CD4-positive, CD25-positive, alpha-beta regulatory T cell (primary cell): ENCODE data around the gene FBXO24. TPM values are rescaled to one million over a fixed set of nuclear protein-coding genes. Genes with fewer than 3 reads are reported as not detected.
"Not testable (repeated sequence)": the region's sequence is repeated elsewhere in the genome, so short reads cannot be mapped to it uniquely, and the experiment has no call there.

ENCODE experiments used
- ATAC-seq, 2 donors: fragments of 150-1000 bp; cut with Tn5 transposase; one replicate each; pipeline ENCODE4 v1.10.0; 2021; ENCODE audit warnings: low read depth in 2 of 2, moderate number of reproducible peaks in 2 of 2, moderate library complexity in 1 of 2
- DNase-seq, 3 donors: peaks; one replicate each; pipeline versions ENCODE4 v3.0.0 to v3.0.0-alpha.2; 2012 to 2022; ENCODE audit warnings: mixed read lengths in 1 of 3
- H3K27ac ChIP-seq: one replicate; pipeline ENCODE4 v1.7.0; 2013; ENCODE audit warnings: mild to moderate bottlenecking, low read length; ENCODE audit not compliant: insufficient read depth, poor library complexity, severe bottlenecking
- H3K27me3 ChIP-seq: one replicate; pipeline ENCODE4 v1.7.0; 2013; ENCODE audit warnings: low read length; ENCODE audit not compliant: control insufficient read depth, insufficient read depth
- H3K36me3 ChIP-seq: one replicate; pipeline ENCODE4 v1.7.0; 2013; ENCODE audit warnings: mild to moderate bottlenecking, low read length, moderate library complexity; ENCODE audit not compliant: control insufficient read depth, insufficient read depth
- H3K4me1 ChIP-seq: 2 replicates; pipeline ENCODE4 v1.7.0; 2013; ENCODE audit warnings: mild to moderate bottlenecking, low read length; ENCODE audit not compliant: insufficient read depth, control insufficient read depth, poor library complexity, severe bottlenecking
- H3K4me3 ChIP-seq: one replicate; pipeline ENCODE4 v1.7.0; 2013; ENCODE audit warnings: low read depth, mild to moderate bottlenecking, low read length, moderate library complexity
- H3K9me3 ChIP-seq, 2 experiments: 1 replicate in 1 of 2; 2 replicates in 1 of 2; pipeline ENCODE4 v1.7.0; 2013; ENCODE audit warnings: low read length in 2 of 2, mild to moderate bottlenecking in 1 of 2, moderate library complexity in 1 of 2; ENCODE audit not compliant: control insufficient read depth in 2 of 2
- H3K27ac Mint-ChIP-seq, 3 donors: one replicate each; pipeline ENCODE4 v1.8.0; 2020 to 2022; ENCODE audit warnings: mild to moderate bottlenecking in 3 of 3, mixed read lengths in 3 of 3, moderate library complexity in 2 of 3
- H3K27me3 Mint-ChIP-seq: one replicate; pipeline ENCODE4 v1.8.0; 2022; ENCODE audit warnings: mild to moderate bottlenecking, mixed read lengths
- H3K36me3 Mint-ChIP-seq: one replicate; pipeline ENCODE4 v1.8.0; 2020; ENCODE audit warnings: mixed read lengths
- H3K4me1 Mint-ChIP-seq, 4 donors: one replicate each; pipeline ENCODE4 v1.8.0; 2020 to 2022; ENCODE audit warnings: mixed read lengths in 4 of 4, mild to moderate bottlenecking in 1 of 4
- H3K4me3 Mint-ChIP-seq, 4 donors: one replicate each; pipeline ENCODE4 v1.8.0; 2020 to 2022; ENCODE audit warnings: mild to moderate bottlenecking in 4 of 4, mixed read lengths in 4 of 4, moderate library complexity in 3 of 4
- H3K9me3 Mint-ChIP-seq, 7 donors: one replicate each; pipeline ENCODE4 v1.8.0; 2020 to 2022; ENCODE audit warnings: mixed read lengths in 7 of 7, mild to moderate bottlenecking in 3 of 7, moderate library complexity in 2 of 7
- polyA plus RNA-seq, 4 donors: library from polyadenylated mRNA; unstranded; fragments of 300-500 nt; fragmentation: Illumina TruSeq; gene quantifications; one replicate each; pipeline ENCODE4 v1.2.3, GENCODE V29; 2021
- total RNA-seq: library from RNA; stranded (reverse); gene quantifications from one replicate; pipeline ENCODE4 v1.2.3, GENCODE V29; 2022

Gene FBXO24
- total and polyA plus RNA-seq, 5 donors from 2014 or later, result 0.21 to 0.26 (median 0.22) TPM; not detected in 2

DNA sequence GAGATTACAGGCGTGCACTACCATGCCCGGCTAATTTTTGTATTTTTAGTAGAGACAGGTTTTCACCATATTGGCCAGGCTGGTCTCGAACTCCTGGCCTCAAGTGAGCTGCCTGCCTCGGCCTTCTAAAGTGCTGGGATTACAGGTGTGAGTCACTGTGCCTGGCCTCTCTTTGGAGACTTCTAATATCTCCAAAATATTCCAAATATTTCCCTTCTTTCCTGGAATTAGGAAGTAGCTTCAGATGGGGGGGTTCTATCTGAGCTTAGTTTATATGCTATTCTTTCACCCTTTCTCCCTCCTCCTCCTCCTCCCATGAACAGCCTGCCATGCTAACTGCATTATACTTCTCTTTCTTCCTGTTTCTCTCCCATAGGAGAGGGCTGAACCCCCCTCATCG lies 37.7 kb upstream of the FBXO24 start:
- H3K9me3 ChIP-seq, H3K4me3 ChIP-seq, H3K9me3 Mint-ChIP-seq, ATAC-seq, H3K27me3 ChIP-seq, H3K27me3 Mint-ChIP-seq, DNase-seq: not testable (repeated sequence)
- Mint-ChIP-seq H3K4me1 (peaks cover 28 to 78% (median 65%) of the 10 kb centered on the region in 4 donors), H3K4me3 (peak overlapping the region; percentile 41 to 78 (median 70)), H3K36me3 (peaks cover 29% of the 10 kb centered on the region), H3K27ac (peak overlapping the region; percentile 87 to 99 (median 92))
- Histone ChIP-seq H3K36me3 (peaks cover 20% of the 10 kb centered on the region), H3K4me1 (peaks cover 72% of the 10 kb centered on the region), H3K27ac (peak overlapping the region; percentile 84)

DNA sequence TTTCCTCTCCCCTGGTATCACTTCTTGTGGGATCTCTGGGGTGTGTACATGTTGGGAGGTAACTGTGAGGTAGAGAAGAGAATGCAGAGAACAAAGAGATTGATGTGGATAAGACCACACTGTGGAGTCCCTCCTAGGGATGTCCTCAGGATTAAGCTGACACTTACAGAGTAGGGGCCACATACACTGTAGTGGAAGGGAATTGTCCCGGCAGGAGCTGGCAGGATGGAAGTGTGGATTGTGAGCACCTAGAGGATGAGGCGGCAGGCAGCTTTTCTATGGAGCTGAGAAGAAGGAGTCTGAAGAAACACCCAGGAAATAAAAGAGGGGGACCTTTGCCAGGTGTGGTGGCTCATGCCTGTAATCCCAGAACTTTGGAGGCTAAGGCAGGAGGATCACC lies 33.6 kb upstream of the FBXO24 start:
- Mint-ChIP-seq H3K27me3 (no peaks in the 10 kb centered on the region), H3K4me3 (no peak overlapping the region), H3K27ac (peak overlapping the region; percentile 20 to 88 (median 67)), H3K36me3 (peaks cover 44% of the 10 kb centered on the region), H3K9me3 (peaks cover 0 to 1% (median 0%) of the 10 kb centered on the region in 7 donors), H3K4me1 (peaks cover 3 to 39% (median 26%) of the 10 kb centered on the region in 4 donors)
- DNase-seq (no peak), ATAC-seq (no peak)
- Histone ChIP-seq H3K27me3 (no peaks in the 10 kb centered on the region), H3K36me3 (peaks cover 52% of the 10 kb centered on the region), H3K27ac (peak overlapping the region; percentile 5), H3K9me3 (no peaks in the 10 kb centered on the region), H3K4me1 (peaks cover 32% of the 10 kb centered on the region), H3K4me3 (no peak overlapping the region)

DNA sequence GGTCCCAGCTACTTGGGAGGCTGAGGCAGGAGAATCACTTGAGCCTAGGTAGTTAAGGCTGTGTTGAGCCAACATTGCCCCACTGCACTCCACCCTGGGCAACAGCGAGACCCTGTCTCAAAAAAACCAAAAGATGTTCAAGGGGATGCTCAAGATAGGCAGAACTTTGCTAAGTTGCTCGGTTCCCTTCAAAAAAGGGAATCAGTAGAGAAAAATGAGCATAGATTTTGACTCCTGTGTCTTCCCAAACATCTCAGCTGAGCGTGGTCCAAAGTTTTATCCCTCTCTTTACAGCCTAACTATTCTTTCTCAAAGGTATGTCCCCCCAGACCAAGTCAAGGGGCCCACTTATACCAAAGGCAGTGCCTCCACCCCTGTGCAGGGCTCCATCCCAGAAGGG lies 33.1 kb upstream of the FBXO24 start:
- Histone ChIP-seq H3K36me3 (peaks cover 52% of the 10 kb centered on the region), H3K4me1 (peaks cover 27% of the 10 kb centered on the region), H3K9me3 (no peaks in the 10 kb centered on the region), H3K4me3 (no peak overlapping the region), H3K27me3 (no peaks in the 10 kb centered on the region), H3K27ac (no peak overlapping the region)
- H3K27me3 Mint-ChIP-seq, result no peaks in the 10 kb centered on the region
- H3K4me1 Mint-ChIP-seq, result peaks cover 0 to 34% (median 22%) of the 10 kb centered on the region in 4 donors
- peaks cover 0 to 1% (median 0%) of the 10 kb centered on the region in 7 donors for H3K9me3 Mint-ChIP-seq
- no peak overlapping the region for H3K4me3 Mint-ChIP-seq
- H3K36me3 Mint-ChIP-seq, result peaks cover 39% of the 10 kb centered on the region
- peak overlapping the region in 1 of 3 donors; percentile 67 for H3K27ac Mint-ChIP-seq
- ATAC-seq, result no peak
- DNase-seq, result no peak

DNA sequence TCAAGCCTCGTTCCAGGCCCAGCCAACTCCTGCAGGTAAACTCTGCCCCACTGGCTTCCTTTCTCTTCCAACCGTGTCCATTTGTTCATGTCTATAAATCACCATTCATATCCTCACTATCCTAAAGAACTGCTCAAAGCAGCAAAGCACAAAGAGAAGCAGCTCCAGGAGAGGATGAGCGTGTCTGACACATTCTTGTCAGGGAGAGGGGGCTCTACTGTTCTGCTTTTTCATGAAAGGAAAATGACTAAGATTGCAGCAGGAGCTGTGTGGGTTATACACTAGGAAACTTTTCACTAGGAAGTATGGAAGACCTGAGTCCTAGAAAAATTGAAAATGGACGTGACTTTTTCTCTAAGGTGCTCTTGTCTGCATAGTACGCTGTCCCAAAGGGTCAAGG lies 30.4 kb upstream of the FBXO24 start:
- Histone ChIP-seq H3K27me3 (no peaks in the 10 kb centered on the region), H3K36me3 (peaks cover 58% of the 10 kb centered on the region), H3K9me3 (no peaks in the 10 kb centered on the region), H3K4me3 (no peak overlapping the region), H3K4me1 (peaks cover 5% of the 10 kb centered on the region), H3K27ac (no peak overlapping the region)
- H3K4me3 Mint-ChIP-seq, result no peak overlapping the region
- no peaks in the 10 kb centered on the region for H3K27me3 Mint-ChIP-seq
- H3K4me1 Mint-ChIP-seq, result peaks cover 1 to 19% (median 10%) of the 10 kb centered on the region in 4 donors
- DNase-seq (no peak), ATAC-seq (no peak)
- H3K9me3 Mint-ChIP-seq, result no peaks in the 10 kb centered on the region
- peak overlapping the region in 2 of 3 donors; percentile 18 to 35 for H3K27ac Mint-ChIP-seq
- peaks cover 29% of the 10 kb centered on the region for H3K36me3 Mint-ChIP-seq

DNA sequence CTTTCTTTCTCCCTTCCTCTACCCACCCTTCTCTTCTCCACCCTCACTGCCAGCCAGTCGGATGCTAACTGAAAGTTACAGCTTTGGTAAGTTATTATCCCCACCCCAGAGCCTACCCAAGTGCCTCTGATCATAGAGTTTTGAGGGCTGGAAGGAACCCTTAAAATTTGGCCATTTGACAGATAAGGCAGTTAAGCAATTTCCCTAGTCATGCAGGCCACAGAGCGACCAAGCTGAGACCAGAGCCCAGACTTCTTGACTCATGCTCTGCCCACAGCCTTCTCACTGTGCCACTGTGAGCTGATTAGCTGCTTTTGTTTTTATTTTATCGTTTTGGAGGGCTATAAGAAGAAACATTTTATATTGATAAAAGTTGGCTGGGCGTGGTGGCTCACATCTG lies 29.6 kb upstream of the FBXO24 start:
- Histone ChIP-seq H3K27me3 (no peaks in the 10 kb centered on the region), H3K9me3 (no peaks in the 10 kb centered on the region), H3K4me1 (peaks cover 5% of the 10 kb centered on the region), H3K4me3 (no peak overlapping the region), H3K27ac (no peak overlapping the region), H3K36me3 (peaks cover 55% of the 10 kb centered on the region)
- H3K4me3 Mint-ChIP-seq, result no peak overlapping the region
- no peak for ATAC-seq
- H3K36me3 Mint-ChIP-seq, result peaks cover 28% of the 10 kb centered on the region
- H3K9me3 Mint-ChIP-seq, result no peaks in the 10 kb centered on the region
- DNase-seq, result no peak
- peaks cover 1 to 17% (median 9%) of the 10 kb centered on the region in 4 donors for H3K4me1 Mint-ChIP-seq
- no peaks in the 10 kb centered on the region for H3K27me3 Mint-ChIP-seq
- H3K27ac Mint-ChIP-seq, result peak overlapping the region in 1 of 3 donors; percentile 35

DNA sequence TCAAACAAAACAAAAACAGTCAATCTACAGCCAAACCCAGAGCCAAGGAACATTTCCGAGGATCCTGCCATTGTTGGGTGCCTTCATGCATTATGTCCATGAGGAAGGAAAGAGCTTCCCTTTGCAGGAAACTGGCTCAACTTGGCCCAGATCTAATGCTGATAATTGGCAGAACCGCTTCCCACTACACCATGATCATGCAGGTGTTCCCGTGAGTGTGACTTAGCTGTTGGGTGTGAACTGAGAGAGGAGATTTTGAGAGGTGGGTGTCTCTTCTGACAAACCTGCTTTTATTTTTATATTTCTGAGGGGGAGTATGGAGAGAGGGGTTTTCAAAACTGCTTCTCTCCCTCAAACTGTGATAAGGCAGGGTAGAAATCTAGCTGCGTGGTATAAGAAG lies 27.0 kb upstream of the FBXO24 start:
- peaks cover 17% of the 10 kb centered on the region for H3K36me3 Mint-ChIP-seq
- no peaks in the 10 kb centered on the region for H3K27me3 Mint-ChIP-seq
- H3K4me1 Mint-ChIP-seq, result peaks cover 5 to 17% (median 10%) of the 10 kb centered on the region in 4 donors

DNA sequence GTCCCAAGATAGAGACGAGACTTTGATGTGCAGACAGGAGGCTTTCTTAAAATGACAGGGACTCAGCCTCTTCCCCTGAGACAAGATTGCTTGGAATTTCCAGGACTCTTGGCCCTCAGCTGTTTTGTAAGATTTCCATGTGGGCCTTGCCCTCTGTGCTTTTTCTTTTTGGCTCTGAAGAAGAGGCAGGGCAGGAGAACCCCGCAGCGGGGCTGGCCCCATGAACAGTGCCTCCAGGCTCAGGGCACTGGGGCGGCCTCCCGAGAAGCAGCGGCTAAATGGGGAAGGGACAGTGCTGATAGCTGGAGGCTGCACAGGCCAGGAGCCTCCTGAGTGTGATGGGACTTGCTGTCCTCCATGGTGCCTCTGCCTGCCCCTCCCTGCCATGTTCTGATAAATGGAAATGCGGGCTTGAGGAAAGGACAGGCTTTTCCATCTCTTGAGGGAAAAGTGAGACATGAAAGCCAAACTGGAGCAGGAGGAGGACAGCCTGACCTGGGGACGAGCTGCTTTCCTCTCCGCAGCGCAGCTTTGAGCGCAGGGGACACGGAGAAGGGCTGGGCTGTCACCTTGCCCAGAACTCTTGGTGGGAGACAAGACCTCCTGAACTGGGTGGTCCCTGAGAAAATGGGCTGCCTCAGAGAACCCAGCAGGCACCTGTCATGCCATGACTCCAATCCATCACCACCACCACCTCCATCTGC lies 24.5 kb upstream of the FBXO24 start:
- Histone ChIP-seq H3K36me3 (peaks cover 28% of the 10 kb centered on the region), H3K27me3 (no peaks in the 10 kb centered on the region), H3K4me3 (no peak overlapping the region), H3K9me3 (no peaks in the 10 kb centered on the region), H3K4me1 (peaks cover 8% of the 10 kb centered on the region), H3K27ac (no peak overlapping the region)
- Mint-ChIP-seq H3K9me3 (no peaks in the 10 kb centered on the region), H3K4me3 (no peak overlapping the region), H3K27me3 (no peaks in the 10 kb centered on the region), H3K27ac (no peak overlapping the region), H3K4me1 (peaks cover 4 to 21% (median 11%) of the 10 kb centered on the region in 4 donors), H3K36me3 (peaks cover 7% of the 10 kb centered on the region)
- no peak for DNase-seq
- no peak for ATAC-seq

More for the DNA sequence above, 27.0 kb upstream of the FBXO24 start:
- no peak for DNase-seq
- no peak for ATAC-seq
- Histone ChIP-seq H3K27me3 (no peaks in the 10 kb centered on the region), H3K27ac (no peak overlapping the region), H3K9me3 (no peaks in the 10 kb centered on the region), H3K4me1 (peaks cover 7% of the 10 kb centered on the region), H3K36me3 (peaks cover 48% of the 10 kb centered on the region), H3K4me3 (no peak overlapping the region)
- H3K27ac Mint-ChIP-seq, result no peak overlapping the region
- no peaks in the 10 kb centered on the region for H3K9me3 Mint-ChIP-seq
- peak overlapping the region in 2 of 4 donors; percentile 32 to 44 for H3K4me3 Mint-ChIP-seq
